GM21723 (cell line): ENCODE data around the gene MTHFS.

ENCODE experiments used
- ATAC-seq: cut with Tn5 transposase; IDR thresholded peaks from one replicate; pipeline ENCODE4 v1.9.1; 2021; ENCODE audit warnings: mild to moderate bottlenecking, moderate library complexity; ENCODE audit not compliant: unreplicated experiment

Gene MTHFS

DNA sequence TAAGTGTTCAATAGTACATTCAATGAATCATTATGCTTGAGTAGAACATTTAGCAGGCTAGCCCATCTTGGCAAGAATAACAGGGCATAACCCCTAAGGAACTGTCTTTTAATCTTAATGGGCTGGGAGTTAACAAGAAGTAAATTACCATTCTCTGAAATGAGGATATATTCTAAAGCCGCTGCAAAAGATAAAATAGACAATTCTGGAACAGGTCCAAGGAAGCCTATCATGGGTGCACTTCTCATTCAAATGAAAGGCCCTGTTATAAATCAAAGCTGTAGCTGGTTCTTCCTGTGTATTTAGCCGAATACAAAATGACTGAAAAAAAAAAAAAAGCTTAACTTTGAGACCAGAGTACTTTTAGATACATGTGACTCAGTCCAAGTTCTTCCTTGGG, 15.6 kb downstream of the MTHFS start:
- no peak for ATAC-seq

- ATAC-seq, result no peak
Observed at GRCh38 chr15:79878078-79878705, 18.6 kb downstream of the MTHFS start.

GRCh38 chr15:79875213-79875612, 21.6 kb downstream of the MTHFS start:
- no peak for ATAC-seq

- no peak for ATAC-seq
Observed at GRCh38 chr15:79874242-79874641, 22.6 kb downstream of the MTHFS start.

- no peak for ATAC-seq
Observed at GRCh38 chr15:79872358-79873017, 24.3 kb downstream of the MTHFS start.

GRCh38 chr15:79868554-79868953, 28.3 kb downstream of the MTHFS start:
- ATAC-seq, result no peak

DNA sequence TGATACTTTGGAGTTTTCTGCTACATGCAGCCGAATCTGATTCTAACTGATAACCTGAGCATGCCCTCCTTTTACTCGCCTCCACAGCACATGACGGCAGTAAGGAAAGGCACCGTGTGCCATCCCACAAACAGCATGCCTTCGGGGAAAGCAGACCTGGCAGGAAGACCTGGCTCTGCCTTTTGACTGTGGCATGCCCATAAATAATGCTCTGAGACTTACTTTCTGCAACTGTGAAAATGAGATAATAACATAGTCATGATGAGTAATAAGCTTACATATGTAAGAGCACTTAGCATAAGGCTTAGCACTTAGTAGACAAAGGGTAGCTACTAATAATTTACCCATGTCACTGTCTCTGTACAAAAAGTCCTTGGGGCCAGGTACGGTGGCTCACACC, 32.9 kb downstream of the MTHFS start:
- ATAC-seq, result no peak

DNA sequence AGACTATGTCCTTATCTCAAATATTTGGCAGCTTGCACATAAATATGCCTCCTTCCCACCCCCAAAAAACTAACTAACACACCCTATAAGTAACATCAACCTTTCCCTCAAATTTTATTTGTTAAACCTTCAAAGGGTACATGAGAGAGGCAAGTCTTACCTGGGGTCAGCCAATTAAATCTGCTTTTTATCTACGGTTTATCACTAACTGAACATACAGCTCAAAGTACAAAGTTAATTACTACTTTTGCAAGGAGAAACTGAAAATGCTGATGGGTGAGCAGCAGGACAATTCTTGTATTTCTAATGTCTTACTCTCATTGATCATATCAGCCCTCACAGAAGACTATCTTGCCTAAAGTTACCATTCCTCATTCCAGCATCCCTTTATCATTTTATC, 34.6 kb downstream of the MTHFS start:
- ATAC-seq, result no peak

DNA sequence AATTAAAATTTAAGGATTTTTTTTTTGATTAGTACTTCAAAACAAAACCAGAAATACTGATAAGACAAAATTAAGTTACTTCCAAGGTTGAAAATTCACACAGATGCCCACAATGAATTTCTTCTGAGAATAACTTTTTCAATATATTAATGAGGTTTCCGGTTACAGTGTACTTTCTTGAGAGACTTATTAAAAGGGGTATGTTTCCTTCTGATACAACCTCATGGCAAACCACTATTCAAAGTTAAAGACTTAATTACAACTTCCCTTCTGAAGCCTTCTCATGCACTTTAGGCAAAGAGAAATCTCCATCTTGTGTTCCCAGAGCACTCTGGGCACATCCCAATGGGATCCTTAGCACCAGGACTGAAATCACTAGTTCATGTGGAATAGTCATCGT, 36.2 kb downstream of the MTHFS start:
- no peak for ATAC-seq

GRCh38 chr15:79858469-79858868, 38.3 kb downstream of the MTHFS start:
- no peak for ATAC-seq

- ATAC-seq, result peak; percentile 73
Observed at GRCh38 chr15:79853492-79854328, 43.1 kb downstream of the MTHFS start.

GRCh38 chr15:79849789-79850188, 47.0 kb downstream of the MTHFS start:
- ATAC-seq, result no peak

DNA sequence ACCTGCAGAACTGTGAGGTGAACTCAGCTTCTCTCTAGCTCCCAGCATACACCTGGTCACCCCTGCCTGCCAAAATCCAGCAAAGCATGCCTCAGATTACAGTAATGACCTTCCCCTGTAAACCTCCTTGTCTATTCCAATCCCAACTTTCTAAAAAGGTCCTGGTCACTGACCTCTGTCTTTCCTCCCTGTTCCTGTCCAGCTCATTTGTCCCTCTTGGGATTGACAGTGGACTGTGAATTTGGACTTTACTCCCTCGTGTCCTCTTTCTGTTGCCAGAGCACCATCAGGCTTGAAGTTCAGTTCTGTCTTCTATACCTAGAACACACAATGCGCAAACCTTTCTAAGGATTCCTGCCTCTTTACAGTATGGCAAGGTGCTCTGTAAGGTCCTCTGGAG, 50.3 kb downstream of the MTHFS start:
- ATAC-seq, result no peak

- ATAC-seq, result no peak
Observed at GRCh38 chr15:79844221-79844620, 52.6 kb downstream of the MTHFS start.

- ATAC-seq, result no peak
Observed at GRCh38 chr15:79837846-79838245, 59.0 kb downstream of the MTHFS start.

DNA sequence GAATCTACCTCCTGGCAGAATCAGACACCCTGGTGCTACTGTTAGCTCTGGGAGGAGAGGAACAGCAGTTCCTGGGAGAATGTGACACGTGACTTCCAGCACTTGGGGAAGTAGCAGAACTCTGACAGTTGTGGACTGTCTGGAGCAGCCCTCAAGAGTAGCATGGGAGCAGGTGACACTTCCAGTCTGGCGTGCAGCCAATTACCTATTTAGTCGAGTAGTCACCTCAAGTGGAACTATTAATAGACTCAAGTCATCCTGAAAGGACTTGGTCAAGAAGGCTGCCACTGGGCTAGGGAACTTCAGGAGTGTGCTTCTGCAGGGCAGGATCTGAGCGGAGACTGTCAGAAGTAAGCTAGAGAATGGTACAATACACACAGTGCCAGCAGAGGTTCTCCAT, 62.3 kb downstream of the MTHFS start:
- no peak for ATAC-seq

GRCh38 chr15:79832367-79833120, 64.3 kb downstream of the MTHFS start:
- no peak for ATAC-seq

- ATAC-seq, result no peak
Observed at GRCh38 chr15:79831604-79832003, 65.2 kb downstream of the MTHFS start.

DNA sequence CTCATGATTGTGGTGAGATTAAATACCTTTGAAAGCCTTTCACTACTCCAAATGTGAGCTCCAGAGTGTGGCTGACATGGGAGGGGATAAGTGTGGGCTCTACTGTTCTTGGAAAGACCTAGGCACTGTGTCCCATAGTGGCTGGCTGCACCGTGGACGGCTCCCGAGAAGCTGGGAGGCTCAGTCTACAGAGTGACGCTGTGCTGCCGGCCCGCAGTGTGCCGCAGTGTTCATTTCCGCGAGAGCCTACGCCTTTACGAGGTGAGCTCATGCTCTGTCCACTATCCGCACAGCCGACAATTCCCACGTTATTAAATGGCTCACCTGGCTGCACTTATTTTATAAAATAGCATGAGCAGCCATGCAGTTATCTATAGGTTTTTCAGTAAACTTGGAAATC, 66.9 kb downstream of the MTHFS start:
- ATAC-seq, result no peak

- no peak for ATAC-seq
Observed at GRCh38 chr15:79828447-79828846, 68.4 kb downstream of the MTHFS start.

GRCh38 chr15:79826800-79827199, 70.0 kb downstream of the MTHFS start:
- ATAC-seq, result no peak
